A549 (cell line): ENCODE results near the gene HTT-AS. TPM values are rescaled to one million over a fixed set of nuclear protein-coding genes. Genes with fewer than 3 reads are reported as not detected.

Experiments
- ATAC-seq, 2 experiments: fragments of 200-7000 bp in 1 of 2; fragments of >200 bp in 1 of 2; cut with Nextera tagmentation in 1 of 2; cut with Tn5 transposase in 1 of 2; 3 replicates each; pipeline versions ENCODE4 v1.8.0 to v1.9.1; 2018 to 2020; ENCODE audit warnings: mild to moderate bottlenecking in 1 of 2, moderate library complexity in 1 of 2
- CTCF ChIA-PET: fragments of 300-600 bp; sonication (Branson Sonifier 250); formaldehyde crosslinking; extraction: SDS; loops from one replicate; lab custom pipeline; 2021; ENCODE audit warnings: antibody characterized with exemption, inconsistent platforms; lab: Yijun Ruan, JAX
- POLR2A ChIA-PET: fragments of 350-600 bp; formaldehyde crosslinking; extraction: SDS; loops from one replicate; lab custom pipeline; 2021; ENCODE audit warnings: antibody characterized with exemption, inconsistent platforms; lab: Yijun Ruan, JAX
- DNase-seq, 2 experiments: peaks; one replicate each; pipeline versions ENCODE4 v3.0.0 to v3.0.0-alpha.2; 2011 to 2016; ENCODE audit warnings: low read depth in 1 of 2, low spot score in 1 of 2
- FAIRE-seq: peaks from 2 replicates; lab custom pipeline; 2011; peaks lifted over from hg19 to GRCh38; lab: Jason Lieb, UNC
- H3K27ac ChIP-seq, 2 experiments: fragments of >200 bp; sonication (Bioruptor Twin); formaldehyde crosslinking; 3 replicates each; pipeline ENCODE4 v1.5.1; 2016 to 2017
- H3K4me1 ChIP-seq: fragments of >200 bp; sonication (Bioruptor Twin); formaldehyde crosslinking; 3 replicates; pipeline ENCODE4 v1.6.1; 2016
- H3K4me2 ChIP-seq: fragments of >200 bp; sonication (Bioruptor Twin); formaldehyde crosslinking; 3 replicates; pipeline ENCODE4 v1.6.1; 2016
- H3K4me3 ChIP-seq: fragments of >200 bp; sonication (Bioruptor Twin); formaldehyde crosslinking; 3 replicates; pipeline ENCODE4 v1.5.1; 2016
- H3K9me3 ChIP-seq: fragments of >200 bp; sonication (Bioruptor Twin); formaldehyde crosslinking; 3 replicates; pipeline ENCODE4 v1.6.1; 2016
- ATOH8 ChIP-seq: fragments of 250-450 bp; sonication (Bioruptor Pico); IDR thresholded peaks from 2 replicates; pipeline ENCODE4 v1.5.0; 2020; ENCODE audit warnings: low read depth, mild to moderate bottlenecking, moderate library complexity
- BHLHE40 ChIP-seq: IDR thresholded peaks from 2 replicates; pipeline ENCODE4 v1.6.1; 2012; ENCODE audit warnings: low read depth, low read length, inconsistent platforms
- CHD2 ChIP-seq: fragments of 150-350 bp; IDR thresholded peaks from 2 replicates; pipeline ENCODE4 v1.6.1; 2014; ENCODE audit warnings: low read length; ENCODE audit not compliant: partially characterized antibody
- CTCF ChIP-seq: fragments of >200 bp; sonication (Bioruptor Twin); formaldehyde crosslinking; IDR thresholded peaks from 3 replicates; pipeline ENCODE4 v1.5.1; 2016
- EHF ChIP-seq: fragments of 250-450 bp; sonication (Bioruptor Pico); IDR thresholded peaks from 2 replicates; pipeline ENCODE4 v1.5.0; 2020; ENCODE audit warnings: mild to moderate bottlenecking
- EHMT2 ChIP-seq: fragments of 200-600 bp; sonication (generic); IDR thresholded peaks from 2 replicates; pipeline ENCODE4 v1.6.1; 2016; ENCODE audit warnings: antibody characterized with exemption, low read depth, mild to moderate bottlenecking, moderate library complexity
- ESRRA ChIP-seq: fragments of 150-350 bp; IDR thresholded peaks from 2 replicates; pipeline ENCODE4 v1.6.1; 2014; ENCODE audit warnings: mild to moderate bottlenecking, low read length, borderline replicate concordance
- GATA3 ChIP-seq: IDR thresholded peaks from 2 replicates; pipeline ENCODE4 v1.6.1; 2012; ENCODE audit warnings: borderline replicate concordance
- HDAC2 ChIP-seq: fragments of 200-600 bp; sonication (generic); IDR thresholded peaks from 2 replicates; pipeline ENCODE4 v1.6.1; 2016
- HEYL ChIP-seq: fragments of 250-450 bp; sonication (Bioruptor Pico); IDR thresholded peaks from 2 replicates; pipeline ENCODE4 v1.8.0; 2021; ENCODE audit warnings: mild to moderate bottlenecking, moderate library complexity
- HOXB13 ChIP-seq: fragments of 250-450 bp; sonication (Bioruptor Pico); IDR thresholded peaks from 2 replicates; pipeline ENCODE4 v1.5.0; 2020; ENCODE audit warnings: low read depth, mild to moderate bottlenecking, moderate library complexity
- JUN ChIP-seq, 2 experiments: fragments of >200 bp; sonication (Bioruptor Twin); formaldehyde crosslinking; IDR thresholded peaks; 2 replicates in 1 of 2; 3 replicates in 1 of 2; pipeline ENCODE4 v1.6.1; 2016 to 2017
- KDM5A ChIP-seq: fragments of 200-600 bp; sonication (generic); IDR thresholded peaks from 2 replicates; pipeline ENCODE4 v1.6.1; 2016; ENCODE audit warnings: antibody characterized with exemption, mild to moderate bottlenecking
- MAFK ChIP-seq: fragments of 450-650 bp; IDR thresholded peaks from 2 replicates; pipeline ENCODE4 v1.6.1; 2014; ENCODE audit not compliant: partially characterized antibody
- MAZ ChIP-seq: fragments of 150-350 bp; IDR thresholded peaks from 2 replicates; pipeline ENCODE4 v1.6.1; 2014; ENCODE audit warnings: antibody characterized with exemption, low read depth, low read length, borderline replicate concordance
- NFE2L2 ChIP-seq: fragments of 150-350 bp; conservative IDR thresholded peaks from 2 replicates; pipeline ENCODE4 v1.6.1; 2014; ENCODE audit warnings: low read length
- NR3C1 ChIP-seq: fragments of >200 bp; sonication (Bioruptor Twin); formaldehyde crosslinking; IDR thresholded peaks from 3 replicates; pipeline ENCODE4 v1.6.1; 2017
- POLR2A ChIP-seq: IDR thresholded peaks from 2 replicates; pipeline ENCODE4 v1.6.1; 2012; ENCODE audit warnings: mild to moderate bottlenecking, low read length
- RFX5 ChIP-seq: fragments of 450-650 bp; IDR thresholded peaks from 2 replicates; pipeline ENCODE4 v1.7.1; 2014; ENCODE audit warnings: antibody characterized with exemption, mild to moderate bottlenecking, moderate library complexity
- SMC3 ChIP-seq: fragments of >200 bp; sonication (Bioruptor Twin); formaldehyde crosslinking; IDR thresholded peaks from 3 replicates; pipeline ENCODE4 v1.6.1; 2018; ENCODE audit warnings: inconsistent platforms
- ZC3H11A ChIP-seq: fragments of 450-650 bp; IDR thresholded peaks from 2 replicates; pipeline ENCODE4 v1.6.1; 2014; ENCODE audit warnings: antibody characterized with exemption, mild to moderate bottlenecking
- ZFP36 ChIP-seq: fragments of 450-650 bp; IDR thresholded peaks from 2 replicates; pipeline ENCODE4 v1.6.1; 2014; ENCODE audit warnings: borderline replicate concordance; ENCODE audit not compliant: partially characterized antibody
- WGBS: methylation state at CpG from one replicate; pipeline ENCODE4 v1.1.6; 2017; ENCODE audit errors: missing lambda C conversion rate; 5-methylcytosine and 5-hydroxymethylcytosine counted together
- polyA plus RNA-seq, 4 experiments: library from polyadenylated mRNA; depleted of rRNA in 3 of 4; stranded (reverse); fragments of >200 nt; fragmentation: RNase III in 1 of 4; extraction: RNeasy Plus Mini Kit Qiagen cat#74134 plus additional on column Dnase treatment in 1 of 4; gene quantifications; 2 replicates in 3 of 4; 3 replicates in 1 of 4; pipeline ENCODE4 v1.2.3, GENCODE V29; 2011 to 2017
- TF ChIP-seq, protein P1 (sequence below): fragments of 150-350 bp; IDR thresholded peaks from 2 replicates; pipeline ENCODE4 v1.6.1; 2014; ENCODE audit warnings: low read depth, mild to moderate bottlenecking, low read length
- TF ChIP-seq, protein P2 (sequence below): fragments of >200 bp; sonication (Bioruptor Twin); formaldehyde crosslinking; IDR thresholded peaks from 2 replicates; pipeline ENCODE4 v1.6.1; 2016

HTT-AS gene
- polyA plus RNA-seq, 2 of the 4 experiments (the other 2 are of a cell fraction): not detected

- FAIRE-seq: no peak
- WGBS: 67% methylated on average over 8 of the region's 8 CpGs
Measured at GRCh38 chr4:3035249-3035648, 39.1 kb downstream of the HTT-AS start.

GRCh38 chr4:3034231-3034630 lies 40.1 kb downstream of the HTT-AS start:
- ChIA-PET CTCF (interaction anchor here (1.2 to 1.5 kb wide), 2 partner anchors 12 kb away, joined by 3 to 4 read pairs; no protein-coding TSS in a partner anchor), POLR2A (no interaction called here)
- DNase-seq: no peak
- no peaks in the 10 kb centered on the region for H3K4me1 ChIP-seq
- FAIRE-seq: no peak
- no peaks in the 10 kb centered on the region for H3K9me3 ChIP-seq
- TF ChIP-seq ZC3H11A (no peak), NR3C1 (no peak), ATOH8 (CRISPR knock-in tag) (no peak), BHLHE40 (no peak), HDAC2 (no peak), CTCF (no peak), EHF (CRISPR knock-in tag) (no peak), HEYL (CRISPR knock-in tag) (no peak), NFE2L2 (no peak), HOXB13 (CRISPR knock-in tag) (no peak), CHD2 (no peak), SMC3 (no peak), MAFK (no peak), KDM5A (no peak), JUN (IDR thresholded peaks at IDR 0.05) (no peak)
- TF ChIP-seq, protein P1, sequence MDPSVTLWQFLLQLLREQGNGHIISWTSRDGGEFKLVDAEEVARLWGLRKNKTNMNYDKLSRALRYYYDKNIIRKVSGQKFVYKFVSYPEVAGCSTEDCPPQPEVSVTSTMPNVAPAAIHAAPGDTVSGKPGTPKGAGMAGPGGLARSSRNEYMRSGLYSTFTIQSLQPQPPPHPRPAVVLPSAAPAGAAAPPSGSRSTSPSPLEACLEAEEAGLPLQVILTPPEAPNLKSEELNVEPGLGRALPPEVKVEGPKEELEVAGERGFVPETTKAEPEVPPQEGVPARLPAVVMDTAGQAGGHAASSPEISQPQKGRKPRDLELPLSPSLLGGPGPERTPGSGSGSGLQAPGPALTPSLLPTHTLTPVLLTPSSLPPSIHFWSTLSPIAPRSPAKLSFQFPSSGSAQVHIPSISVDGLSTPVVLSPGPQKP: no peak
- 77% methylated on average over 8 of the region's 8 CpGs for WGBS
- H3K4me3 ChIP-seq: no peak overlapping the region
- H3K4me2 ChIP-seq: no peak overlapping the region
- ATAC-seq: no peak
- H3K27ac ChIP-seq: no peak overlapping the region

More at GRCh38 chr4:3035249-3035648, 39.1 kb downstream of the HTT-AS start:
- ChIA-PET CTCF (interaction anchor here (0.7 to 1.5 kb wide), 3 partner anchors 11 to 17 kb away, joined by 3 read pairs; no protein-coding TSS in a partner anchor), POLR2A (no interaction called here)
- ATAC-seq (no peak), DNase-seq (no peak)
- H3K4me1 ChIP-seq: no peaks in the 10 kb centered on the region
- H3K4me2 ChIP-seq: no peak overlapping the region
- H3K4me3 ChIP-seq: no peak overlapping the region
- TF ChIP-seq ATOH8 (CRISPR knock-in tag): no peak
- TF ChIP-seq ZFP36: no peak
- TF ChIP-seq GATA3: no peak
- no peak for TF ChIP-seq HOXB13 (CRISPR knock-in tag)
- TF ChIP-seq, protein P1: no peak
- TF ChIP-seq ESRRA: no peak
- no peak for TF ChIP-seq MAZ
- TF ChIP-seq EHMT2: no peak
- TF ChIP-seq RFX5: no peak
- TF ChIP-seq, protein P2, sequence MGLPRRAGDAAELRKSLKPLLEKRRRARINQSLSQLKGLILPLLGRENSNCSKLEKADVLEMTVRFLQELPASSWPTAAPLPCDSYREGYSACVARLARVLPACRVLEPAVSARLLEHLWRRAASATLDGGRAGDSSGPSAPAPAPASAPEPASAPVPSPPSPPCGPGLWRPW: no peak
- TF ChIP-seq KDM5A: no peak
- no peak for TF ChIP-seq POLR2A
- H3K27ac ChIP-seq: no peak overlapping the region
- H3K9me3 ChIP-seq: no peaks in the 10 kb centered on the region
